B cell (primary cell): Measurements from ENCODE around the gene CHIA. TPM values are rescaled to one million over a fixed set of nuclear protein-coding genes. Genes with fewer than 3 reads are reported as not detected.

ENCODE experiments used
- ATAC-seq: fragments of 200-7000 bp; cut with Tn5 transposase; one replicate; pipeline ENCODE4 v1.10.0; 2021; ENCODE audit warnings: low read depth, mild to moderate bottlenecking, moderate number of reproducible peaks, moderate library complexity
- CTCF ChIA-PET: fragments of 350-600 bp; sonication (Branson Sonifier 250); formaldehyde crosslinking; loops from one replicate; lab custom pipeline; 2021; ENCODE audit warnings: antibody characterized with exemption, inconsistent platforms; lab: Charles Lee
- POLR2A ChIA-PET: fragments of 350-600 bp; sonication (Branson Sonifier 250); formaldehyde crosslinking; loops from one replicate; lab custom pipeline; 2021; ENCODE audit warnings: antibody characterized with exemption; lab: Charles Lee
- DNase-seq: peaks from one replicate; pipeline ENCODE4 v3.0.0; 2013
- H2AFZ ChIP-seq: 2 replicates; pipeline ENCODE4 v1.6.1; 2012; ENCODE audit warnings: mild to moderate bottlenecking, low read depth, low read length; ENCODE audit not compliant: insufficient read depth, poor library complexity, severe bottlenecking
- H3K27ac ChIP-seq, 2 donors: 1 replicate in 1 of 2; 2 replicates in 1 of 2; pipeline ENCODE4 v1.5.1; 2012 to 2013; ENCODE audit warnings: low read length in 2 of 2, mild to moderate bottlenecking in 2 of 2, moderate library complexity in 1 of 2
- H3K27me3 ChIP-seq, 4 experiments: fragments of 200-600 bp in 1 of 4; sonication (generic) in 1 of 4; replicated peaks in 1 of 4; 1 replicate in 2 of 4; 2 replicates in 2 of 4; pipeline versions ENCODE4 v1.6.1 to v1.7.0; 2013 to 2016; ENCODE audit warnings: low read length in 3 of 4, mild to moderate bottlenecking in 2 of 4, mixed read lengths in 1 of 4, moderate library complexity in 1 of 4; ENCODE audit not compliant: insufficient read depth in 4 of 4, control insufficient read depth in 3 of 4; ENCODE audit errors: control extremely low read depth in 1 of 4
- H3K36me3 ChIP-seq, 2 experiments: replicated peaks in 1 of 2; 1 replicate in 1 of 2; 2 replicates in 1 of 2; pipeline versions ENCODE4 v1.6.1 to v1.7.1; 2013; ENCODE audit warnings: low read length in 1 of 2; ENCODE audit not compliant: insufficient read depth in 2 of 2, control insufficient read depth in 1 of 2; ENCODE audit errors: control extremely low read depth in 1 of 2, extremely low read depth in 1 of 2
- H3K4me1 ChIP-seq, 2 donors: fragments of 200-600 bp in 1 of 2; sonication (generic) in 1 of 2; 1 replicate in 1 of 2; 2 replicates in 1 of 2; pipeline versions ENCODE4 v1.5.1 to v1.6.1; 2013 to 2017; ENCODE audit warnings: low read length in 2 of 2; ENCODE audit not compliant: control insufficient read depth in 2 of 2, insufficient read depth in 2 of 2
- H3K4me2 ChIP-seq: replicated peaks from 2 replicates; pipeline ENCODE3; 2012; ENCODE audit warnings: mild to moderate bottlenecking, low read depth, low read length; ENCODE audit not compliant: poor library complexity, severe bottlenecking
- H3K4me3 ChIP-seq, 5 experiments: fragments of 200-600 bp in 1 of 5; sonication (generic) in 1 of 5; 1 replicate in 3 of 5; 2 replicates in 2 of 5; pipeline versions ENCODE4 v1.5.1 to v1.7.0; 2011 to 2016; ENCODE audit warnings: low read length in 4 of 5, mild to moderate bottlenecking in 4 of 5, low read depth in 2 of 5, control low read depth in 1 of 5, moderate library complexity in 1 of 5; ENCODE audit not compliant: insufficient read depth in 1 of 5; ENCODE audit errors: control extremely low read depth in 1 of 5, extremely low read depth in 1 of 5
- H3K79me2 ChIP-seq: fragments of 200-600 bp; sonication (generic); one replicate; pipeline ENCODE4 v1.6.0; 2016; ENCODE audit warnings: low read length; ENCODE audit not compliant: control insufficient read depth, insufficient read depth
- H3K9ac ChIP-seq: fragments of 200-600 bp; sonication (generic); 2 replicates; pipeline ENCODE4 v1.6.1; 2017; ENCODE audit warnings: mild to moderate bottlenecking, low read length, moderate library complexity
- H3K9me3 ChIP-seq, 3 donors: one replicate each; pipeline versions ENCODE4 v1.6.1 to v1.7.1; 2013; ENCODE audit warnings: low read length in 2 of 3; ENCODE audit not compliant: control insufficient read depth in 2 of 3, insufficient read depth in 1 of 3; ENCODE audit errors: control extremely low read depth in 1 of 3
- H4K20me1 ChIP-seq: 2 replicates; pipeline ENCODE4 v1.6.0; 2012; ENCODE audit warnings: mild to moderate bottlenecking, low read length; ENCODE audit not compliant: insufficient read depth, control insufficient read depth, poor library complexity, severe bottlenecking
- H3K27ac Mint-ChIP-seq: one replicate; pipeline ENCODE4 v1.8.0; 2021; ENCODE audit warnings: mixed read lengths
- H3K27me3 Mint-ChIP-seq: one replicate; pipeline ENCODE4 v1.8.0; 2021; ENCODE audit warnings: mixed read lengths
- H3K4me1 Mint-ChIP-seq: one replicate; pipeline ENCODE4 v1.8.0; 2021; ENCODE audit warnings: mixed read lengths
- H3K4me3 Mint-ChIP-seq: one replicate; pipeline ENCODE4 v1.8.0; 2021; ENCODE audit warnings: mixed read lengths
- H3K9me3 Mint-ChIP-seq: one replicate; pipeline ENCODE4 v1.8.0; 2022; ENCODE audit warnings: mixed read lengths; ENCODE audit not compliant: insufficient read depth
- CTCF ChIP-seq: fragments of 200-600 bp; IDR thresholded peaks from one replicate; pipeline ENCODE4 v1.8.0; 2022; ENCODE audit warnings: antibody characterized with exemption, mild to moderate bottlenecking
- EZH2 ChIP-seq: IDR thresholded peaks from 2 replicates; pipeline ENCODE4 v1.6.1; 2012; ENCODE audit warnings: borderline replicate concordance, low read depth, mild to moderate bottlenecking, moderate library complexity, low read length; ENCODE audit not compliant: insufficient read depth, poor library complexity, severe bottlenecking
- WGBS: methylation state at CpG from one replicate; pipeline ENCODE4 v1.1.5; 2013; ENCODE audit warnings: missing lambda C conversion rate; ENCODE audit not compliant: insufficient coverage; 5-methylcytosine and 5-hydroxymethylcytosine counted together
- intact Hi-C: fragments of 100-400 bp; cut with micrococcal nuclease; formaldehyde crosslinking; loops from one replicate; pipeline ENCODE4 v1.10.0; 2022
- polyA plus RNA-seq: library from polyadenylated mRNA; depleted of rRNA; stranded (reverse); fragments of >200 nt; gene quantifications from 2 replicates; pipeline ENCODE4 v1.2.3, GENCODE V29; 2012
- total RNA-seq, 2 donors: library from RNA; stranded (reverse); fragments of 120-200 nt in 1 of 2; gene quantifications; 1 replicate in 1 of 2; 2 replicates in 1 of 2; pipeline versions ENCODE4 v1.2.3 to v1.2.4, GENCODE V29; 2013 to 2022

Gene CHIA
- total and polyA plus RNA-seq, 2 donors (not counting 1 experiment from before 2014, with no cell fraction given), result not detected

- Histone ChIP-seq H3K27ac (no peak overlapping the region), H3K4me1 (peaks cover 0 to 12% of the 10 kb centered on the region in 2 donors), H3K79me2 (no peaks in the 10 kb centered on the region), H3K36me3 (no peaks in the 10 kb centered on the region), H4K20me1 (no peaks in the 10 kb centered on the region), H3K9me3 (no peaks in the 10 kb centered on the region), H2AFZ (peak overlapping the region; percentile 35), H3K27me3 (no peaks in the 10 kb centered on the region), H3K4me2 (no peak overlapping the region), H3K4me3 (no peak overlapping the region), H3K9ac (no peak overlapping the region)
- H3K9me3 Mint-ChIP-seq, result no peaks in the 10 kb centered on the region
- DNase-seq (no peak), ATAC-seq (no peak)
- ChIA-PET CTCF (interaction anchor here (0.8 to 1.1 kb wide), 3 partner anchors 14 to 290 kb away, joined by 4 to 6 read pairs (median 5); no protein-coding TSS in a partner anchor), POLR2A (interaction anchor here (0.6 to 0.7 kb wide), 2 partner anchors 100 to 1110 kb away, joined by 4 to 10 read pairs; no protein-coding TSS in a partner anchor)
- WGBS, result 90% methylated on average over 12 of the region's 12 CpGs
- no peaks in the 10 kb centered on the region for H3K27me3 Mint-ChIP-seq
- TF ChIP-seq EZH2, result no peak
- TF ChIP-seq CTCF, result no peak
- intact Hi-C loops, result no loop called here
- H3K27ac Mint-ChIP-seq, result no peak overlapping the region
- no peak overlapping the region for H3K4me3 Mint-ChIP-seq
- peaks cover 3% of the 10 kb centered on the region for H3K4me1 Mint-ChIP-seq
Observed at GRCh38 chr1:111320066-111320879, 29.6 kb downstream of the CHIA start.

- ChIA-PET CTCF (interaction anchor here (1.1 kb wide), 1 partner anchor 102 kb away, joined by 3 read pairs; no protein-coding TSS in a partner anchor), POLR2A (no interaction called here)
- intact Hi-C loops, result no loop called here
- Mint-ChIP-seq H3K4me1 (peaks cover 3% of the 10 kb centered on the region), H3K27ac (no peak overlapping the region), H3K4me3 (no peak overlapping the region), H3K9me3 (peaks cover 5% of the 10 kb centered on the region), H3K27me3 (no peaks in the 10 kb centered on the region)
- Histone ChIP-seq H3K27me3 (no peaks in the 10 kb centered on the region), H3K9ac (no peak overlapping the region), H3K79me2 (no peaks in the 10 kb centered on the region), H3K9me3 (peaks cover 0 to 7% (median 5%) of the 10 kb centered on the region in 3 donors), H3K4me1 (peaks cover 0 to 12% of the 10 kb centered on the region in 2 donors), H3K4me2 (no peak overlapping the region), H3K4me3 (no peak overlapping the region), H4K20me1 (no peaks in the 10 kb centered on the region), H2AFZ (no peak overlapping the region), H3K27ac (no peak overlapping the region), H3K36me3 (no peaks in the 10 kb centered on the region)
- WGBS, result 100% methylated on average over 1 of the region's 1 CpG
- no peak for TF ChIP-seq CTCF
- TF ChIP-seq EZH2, result no peak
- no peak for ATAC-seq
- no peak for DNase-seq
Observed at GRCh38 chr1:111323231-111323630, 32.6 kb downstream of the CHIA start.
